Naive thymus-derived CD8-positive, alpha-beta T cell (primary cell): ENCODE measurements around the gene WEE1. TPM values are rescaled to one million over a fixed set of nuclear protein-coding genes. Genes with fewer than 3 reads are reported as not detected.

Experiments
- ATAC-seq, 2 donors: fragments of 150-1000 bp; cut with Tn5 transposase in 1 of 2; sonication (Bioruptor Pico), chemical (Tn5 transposase) in 1 of 2; 1 replicate in 1 of 2; 2 replicates in 1 of 2; pipeline ENCODE4 v1.10.0; 2021; ENCODE audit warnings: mild to moderate bottlenecking in 2 of 2, moderate library complexity in 2 of 2
- POLR2A ChIA-PET: fragments of 350-600 bp; sonication (Branson Sonifier 250); formaldehyde crosslinking; loops from one replicate; lab custom pipeline; 2021; ENCODE audit warnings: antibody characterized with exemption; lab: Charles Lee
- DNase-seq, 10 donors: peaks; one replicate each; pipeline versions ENCODE4 v3.0.0 to v3.0.0-alpha.2; 2020 to 2022
- H3K27ac Mint-ChIP-seq, 10 donors: one replicate each; pipeline ENCODE4 v1.8.0; 2020 to 2022; ENCODE audit warnings: mild to moderate bottlenecking in 10 of 10, mixed read lengths in 10 of 10, moderate library complexity in 4 of 10, inconsistent platforms in 1 of 10
- H3K27me3 Mint-ChIP-seq, 5 donors: one replicate each; pipeline ENCODE4 v1.8.0; 2021 to 2022; ENCODE audit warnings: mixed read lengths in 5 of 5
- H3K36me3 Mint-ChIP-seq, 3 donors: one replicate each; pipeline ENCODE4 v1.8.0; 2020 to 2022; ENCODE audit warnings: mixed read lengths in 3 of 3, mild to moderate bottlenecking in 2 of 3, inconsistent platforms in 1 of 3
- H3K4me1 Mint-ChIP-seq, 4 donors: one replicate each; pipeline ENCODE4 v1.8.0; 2021 to 2022; ENCODE audit warnings: mixed read lengths in 4 of 4
- H3K4me3 Mint-ChIP-seq, 10 donors: one replicate each; pipeline ENCODE4 v1.8.0; 2020 to 2022; ENCODE audit warnings: mild to moderate bottlenecking in 10 of 10, mixed read lengths in 10 of 10, moderate library complexity in 6 of 10, inconsistent platforms in 1 of 10
- H3K9me3 Mint-ChIP-seq, 9 donors: one replicate each; pipeline ENCODE4 v1.8.0; 2020 to 2022; ENCODE audit warnings: mixed read lengths in 9 of 9, mild to moderate bottlenecking in 3 of 9, inconsistent platforms in 1 of 9, moderate library complexity in 1 of 9
- polyA plus RNA-seq, 3 donors: library from polyadenylated mRNA; unstranded; fragments of 300-500 nt; fragmentation: Illumina TruSeq; gene quantifications; one replicate each; pipeline ENCODE4 v1.2.3, GENCODE V29; 2021
- total RNA-seq, 8 experiments: library from RNA in 2 of 8; stranded (reverse) in 2 of 8; gene quantifications; one replicate each; pipeline ENCODE4 v1.2.3 and lab custom pipeline; 2021 to 2026

The WEE1 gene
- total and polyA plus RNA-seq, 5 experiments from 2014 or later, result 0.33 to 5.1 (median 0.77) TPM; not detected in 1

DNA sequence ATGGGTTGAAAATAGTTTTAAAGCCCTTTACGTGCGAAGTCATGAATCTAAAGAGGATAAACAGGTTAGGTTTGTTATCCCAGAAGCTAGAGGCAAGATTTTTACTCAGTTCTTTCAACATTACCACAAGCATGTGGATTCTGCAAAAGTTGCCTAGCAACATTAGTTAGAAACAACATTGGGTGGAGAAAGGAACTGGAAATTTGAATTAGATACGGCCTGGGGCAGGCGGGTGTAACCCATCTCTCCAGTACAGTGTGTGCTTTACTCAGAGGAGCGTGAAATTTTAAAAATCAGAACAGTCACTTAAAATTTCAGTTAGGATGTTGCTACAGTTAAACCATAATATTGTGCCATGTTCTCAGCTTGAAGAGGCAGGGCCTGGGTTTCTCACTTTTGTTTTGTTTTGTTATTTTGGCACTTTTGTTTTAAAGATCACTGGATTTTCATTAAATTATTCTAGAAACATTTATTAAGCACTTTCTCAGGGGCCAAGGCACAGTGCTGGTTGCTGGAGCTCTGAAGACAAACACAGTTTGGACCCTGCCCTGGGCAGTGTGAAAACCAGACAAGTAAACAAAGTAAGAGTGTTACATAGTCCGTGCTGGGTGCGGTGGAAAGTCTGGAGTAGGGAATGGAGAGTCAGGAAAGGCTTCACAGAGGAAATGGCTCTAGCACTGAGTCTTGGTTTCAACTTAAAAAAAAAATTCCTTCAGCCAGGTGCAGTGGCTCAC is 4.4 kb upstream of the WEE1 start:
- Mint-ChIP-seq H3K4me1 (peaks cover 0 to 27% (median 0%) of the 10 kb centered on the region in 4 donors), H3K27me3 (peaks cover 0 to 12% (median 0%) of the 10 kb centered on the region in 5 donors), H3K4me3 (no peak overlapping the region), H3K36me3 (peaks cover 0 to 1% (median 0%) of the 10 kb centered on the region in 3 donors), H3K9me3 (peaks cover 0 to 2% (median 0%) of the 10 kb centered on the region in 9 donors), H3K27ac (peak overlapping the region in 2 of 10 donors; percentile 75 to 85)
- ATAC-seq, result no peak
- DNase-seq, result no peak
- POLR2A ChIA-PET, result interaction anchor here (0.7 kb wide), 1 partner anchor 419 kb away, joined by 3 read pairs; no protein-coding TSS in a partner anchor

DNA sequence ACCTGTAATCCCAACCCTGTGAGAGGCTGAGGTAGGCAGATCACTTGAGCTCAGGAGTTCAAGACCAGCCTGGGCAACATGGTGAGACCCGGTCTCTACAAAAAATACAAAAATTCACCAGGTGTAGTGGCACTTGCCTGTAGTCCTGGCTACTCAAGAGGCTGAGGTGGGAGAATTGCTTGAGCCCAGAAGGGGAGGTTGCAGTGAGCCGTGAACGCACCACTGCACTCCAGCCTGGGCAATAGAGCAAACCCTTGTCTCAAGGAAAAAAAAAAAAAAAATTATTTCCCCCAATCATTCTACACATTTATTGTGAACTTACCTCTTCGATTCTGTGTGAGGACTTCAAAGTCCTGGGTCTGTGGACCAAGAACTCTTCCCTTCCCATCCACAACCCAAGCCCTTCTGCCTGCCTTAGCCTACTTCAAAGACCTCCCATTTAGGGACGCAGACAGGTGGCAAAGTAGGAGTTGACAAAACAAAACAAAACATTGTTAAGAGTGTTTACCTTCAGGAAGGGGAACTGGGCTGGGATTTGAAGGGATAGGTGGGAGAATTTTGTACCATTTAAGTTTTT is 3.8 kb upstream of the WEE1 start:
- H3K9me3 Mint-ChIP-seq, result peaks cover 0 to 2% (median 0%) of the 10 kb centered on the region in 9 donors
- ATAC-seq (no peak), DNase-seq (no peak)
- H3K27me3 Mint-ChIP-seq, result peaks cover 0 to 13% (median 2%) of the 10 kb centered on the region in 5 donors
- POLR2A ChIA-PET, result interaction anchor here (0.7 kb wide), 1 partner anchor 420 kb away, joined by 3 read pairs; no protein-coding TSS in a partner anchor
- H3K36me3 Mint-ChIP-seq, result no peaks in the 10 kb centered on the region
- peak overlapping the region in 1 of 10 donors; percentile 75 for H3K27ac Mint-ChIP-seq
- H3K4me3 Mint-ChIP-seq, result no peak overlapping the region
- H3K4me1 Mint-ChIP-seq, result peaks cover 2 to 27% (median 2%) of the 10 kb centered on the region in 4 donors

DNA sequence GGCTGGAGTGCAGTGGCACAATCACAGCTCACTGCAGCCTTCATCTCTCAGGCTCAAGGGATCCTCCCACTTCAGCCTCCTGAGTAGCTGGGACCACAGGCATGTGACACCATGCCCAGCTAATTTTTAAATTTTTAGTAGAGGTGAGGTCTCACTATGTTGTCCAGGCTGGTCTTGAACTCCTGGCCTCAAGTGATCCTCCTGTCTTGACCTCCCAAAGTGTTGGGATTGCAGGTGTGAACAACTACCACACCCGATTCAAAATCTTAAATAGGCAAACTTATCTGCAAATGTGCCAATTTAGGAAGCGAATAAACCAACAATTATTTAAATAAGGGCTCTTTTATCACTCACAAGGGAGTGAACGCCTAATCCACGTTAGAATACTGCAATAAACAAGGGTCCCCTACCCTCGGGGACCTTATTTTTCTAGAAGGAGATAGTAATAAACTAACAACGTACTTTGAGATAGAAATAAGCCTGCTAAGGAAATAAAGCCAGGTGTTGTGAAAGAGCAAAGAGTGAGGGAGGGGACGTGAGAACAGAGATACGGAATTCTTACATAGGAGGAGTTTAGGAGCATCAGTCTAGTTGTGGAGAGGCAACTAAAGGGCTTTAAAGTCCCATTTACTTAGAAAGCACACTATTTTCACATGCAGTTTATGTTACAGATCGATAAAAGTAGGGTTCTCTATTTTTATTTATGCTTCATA is 3.0 kb upstream of the WEE1 start:
- H3K27me3 Mint-ChIP-seq, result peaks cover 0 to 21% (median 10%) of the 10 kb centered on the region in 5 donors
- peak overlapping the region in 1 of 10 donors; percentile 18 for H3K4me3 Mint-ChIP-seq
- H3K27ac Mint-ChIP-seq, result peak overlapping the region in 1 of 10 donors; percentile 69
- POLR2A ChIA-PET, result interaction anchor here (0.7 kb wide), 1 partner anchor 1008 kb away, joined by 3 read pairs; no protein-coding TSS in a partner anchor
- peaks cover 6 to 34% (median 9%) of the 10 kb centered on the region in 4 donors for H3K4me1 Mint-ChIP-seq
- no peaks in the 10 kb centered on the region for H3K36me3 Mint-ChIP-seq
- no peak for DNase-seq
- peaks cover 0 to 2% (median 0%) of the 10 kb centered on the region in 9 donors for H3K9me3 Mint-ChIP-seq
- ATAC-seq, result no peak

DNA sequence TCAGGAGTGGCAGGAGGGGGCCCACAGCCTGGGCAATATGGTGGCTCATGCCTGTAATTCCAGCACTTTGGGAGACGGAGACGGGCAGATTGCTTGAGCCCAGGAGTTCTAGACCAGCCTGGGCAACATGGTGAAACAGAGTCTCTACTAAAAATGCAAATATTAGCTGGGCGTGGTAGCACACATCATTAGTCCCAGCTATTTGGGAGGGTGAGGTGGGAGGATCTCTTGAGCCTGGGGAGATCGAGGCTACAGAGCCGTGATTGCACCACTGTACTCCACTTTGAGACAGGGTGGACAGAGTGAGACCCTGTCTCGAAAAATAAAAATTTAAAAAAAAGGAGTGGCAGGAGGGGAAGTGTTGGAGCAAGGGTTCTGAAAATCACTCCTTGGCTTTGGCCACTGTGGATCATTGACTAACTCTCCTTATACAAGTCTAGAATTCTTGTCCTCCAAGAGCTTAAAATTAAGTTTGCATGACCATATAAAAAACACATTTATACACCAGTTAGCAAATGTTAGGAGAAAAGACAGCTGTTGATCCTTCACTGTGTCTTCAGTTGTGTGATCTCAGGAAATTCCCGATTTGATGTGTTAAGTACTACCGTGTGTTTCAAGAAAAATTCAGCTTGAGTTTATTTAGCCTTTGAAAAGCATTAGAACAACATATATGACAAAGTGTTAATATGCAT is 2.3 kb upstream of the WEE1 start:
- H3K27ac Mint-ChIP-seq, result no peak overlapping the region

DNA sequence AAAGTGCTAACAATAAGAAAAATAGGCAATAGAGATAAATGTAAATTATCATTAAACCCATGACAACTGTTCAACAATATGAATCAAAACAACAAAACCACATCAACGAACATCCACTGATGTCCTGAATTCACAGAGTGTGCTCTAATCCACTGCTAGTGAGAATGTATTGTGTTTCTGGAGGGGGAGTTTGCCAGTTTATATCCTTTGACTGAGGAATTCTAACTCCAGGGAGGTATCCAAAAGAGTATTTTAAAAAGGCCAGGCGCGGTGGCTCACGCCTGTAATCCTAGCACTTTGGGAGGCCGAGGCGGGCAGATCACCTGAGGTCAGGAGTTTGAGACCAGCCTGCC is 1.7 kb upstream of the WEE1 start:
- H3K4me3 Mint-ChIP-seq, result peak overlapping the region; percentile 59 to 90 (median 78)

More for the DNA sequence above, 2.3 kb upstream of the WEE1 start:
- Mint-ChIP-seq H3K27me3 (peaks cover 0 to 21% (median 14%) of the 10 kb centered on the region in 5 donors), H3K9me3 (peaks cover 0 to 2% (median 0%) of the 10 kb centered on the region in 9 donors), H3K4me3 (peak overlapping the region in 6 of 10 donors; percentile 35 to 90 (median 74)), H3K4me1 (peaks cover 6 to 34% (median 9%) of the 10 kb centered on the region in 4 donors), H3K36me3 (peaks cover 0 to 2% (median 0%) of the 10 kb centered on the region in 3 donors)
- DNase-seq (no peak), ATAC-seq (no peak)
- POLR2A ChIA-PET, result interaction anchor here (1.4 kb wide), 1 partner anchor 12 kb away, joined by 3 read pairs; no protein-coding TSS in a partner anchor

DNA sequence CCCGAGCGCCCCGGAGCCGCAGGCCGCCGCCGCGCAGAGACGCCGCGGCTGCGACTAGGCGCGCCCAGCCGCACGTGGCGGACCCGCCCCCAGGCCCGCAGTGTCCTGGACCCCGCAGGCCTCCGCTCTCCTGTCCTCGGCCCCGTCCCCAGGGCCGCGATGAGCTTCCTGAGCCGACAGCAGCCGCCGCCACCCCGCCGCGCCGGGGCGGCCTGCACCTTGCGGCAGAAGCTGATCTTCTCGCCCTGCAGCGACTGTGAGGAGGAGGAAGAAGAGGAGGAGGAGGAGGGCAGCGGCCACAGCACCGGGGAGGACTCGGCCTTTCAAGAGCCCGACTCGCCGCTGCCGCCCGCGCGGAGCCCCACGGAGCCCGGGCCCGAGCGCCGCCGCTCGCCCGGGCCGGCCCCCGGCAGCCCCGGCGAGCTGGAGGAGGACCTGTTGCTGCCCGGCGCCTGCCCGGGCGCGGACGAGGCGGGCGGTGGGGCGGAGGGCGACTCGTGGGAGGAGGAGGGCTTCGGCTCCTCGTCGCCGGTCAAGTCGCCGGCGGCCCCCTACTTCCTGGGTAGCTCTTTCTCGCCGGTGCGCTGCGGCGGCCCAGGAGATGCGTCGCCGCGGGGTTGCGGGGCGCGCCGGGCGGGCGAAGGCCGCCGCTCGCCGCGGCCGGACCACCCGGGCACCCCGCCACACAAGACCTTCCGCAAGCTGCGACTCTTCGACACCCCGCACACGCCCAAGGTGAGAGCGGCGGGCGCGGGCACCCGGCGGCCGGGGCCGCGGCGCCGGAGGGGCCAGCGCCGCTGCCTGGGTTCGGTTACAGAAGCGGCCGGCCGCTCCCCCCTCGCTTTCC is 528 bp downstream of the WEE1 start:
- ATAC-seq (peak; percentile 46 to 55), DNase-seq (peak in 6 of 10 donors; percentile 2 to 66 (median 12))
- peaks cover 0 to 2% (median 0%) of the 10 kb centered on the region in 3 donors for H3K36me3 Mint-ChIP-seq
- H3K27ac Mint-ChIP-seq, result peak overlapping the region in 5 of 10 donors; percentile 51 to 85 (median 62)
- H3K9me3 Mint-ChIP-seq, result peaks cover 0 to 2% (median 0%) of the 10 kb centered on the region in 9 donors
- POLR2A ChIA-PET, result interaction anchor here (1.3 to 1.8 kb wide), 4 partner anchors 27 to 1234 kb away, joined by 8 to 14 read pairs (median 10); partner anchors contain the start of genes EIF4G2 and ZNF143
- H3K4me3 Mint-ChIP-seq, result peak overlapping the region; percentile 73 to 90 (median 82)
- peaks cover 6 to 32% (median 9%) of the 10 kb centered on the region in 4 donors for H3K4me1 Mint-ChIP-seq
- H3K27me3 Mint-ChIP-seq, result peaks cover 0 to 22% (median 14%) of the 10 kb centered on the region in 5 donors

More for the DNA sequence above, 1.7 kb upstream of the WEE1 start:
- ATAC-seq (no peak), DNase-seq (no peak)
- Mint-ChIP-seq H3K9me3 (peaks cover 0 to 2% (median 0%) of the 10 kb centered on the region in 9 donors), H3K27ac (peak overlapping the region in 2 of 10 donors; percentile 15 to 43), H3K36me3 (peaks cover 0 to 2% (median 0%) of the 10 kb centered on the region in 3 donors), H3K4me1 (peaks cover 6 to 33% (median 9%) of the 10 kb centered on the region in 4 donors), H3K27me3 (peaks cover 0 to 22% (median 14%) of the 10 kb centered on the region in 5 donors)
- POLR2A ChIA-PET, result interaction anchor here (1.4 kb wide), 1 partner anchor 11 kb away, joined by 3 read pairs; no protein-coding TSS in a partner anchor

DNA sequence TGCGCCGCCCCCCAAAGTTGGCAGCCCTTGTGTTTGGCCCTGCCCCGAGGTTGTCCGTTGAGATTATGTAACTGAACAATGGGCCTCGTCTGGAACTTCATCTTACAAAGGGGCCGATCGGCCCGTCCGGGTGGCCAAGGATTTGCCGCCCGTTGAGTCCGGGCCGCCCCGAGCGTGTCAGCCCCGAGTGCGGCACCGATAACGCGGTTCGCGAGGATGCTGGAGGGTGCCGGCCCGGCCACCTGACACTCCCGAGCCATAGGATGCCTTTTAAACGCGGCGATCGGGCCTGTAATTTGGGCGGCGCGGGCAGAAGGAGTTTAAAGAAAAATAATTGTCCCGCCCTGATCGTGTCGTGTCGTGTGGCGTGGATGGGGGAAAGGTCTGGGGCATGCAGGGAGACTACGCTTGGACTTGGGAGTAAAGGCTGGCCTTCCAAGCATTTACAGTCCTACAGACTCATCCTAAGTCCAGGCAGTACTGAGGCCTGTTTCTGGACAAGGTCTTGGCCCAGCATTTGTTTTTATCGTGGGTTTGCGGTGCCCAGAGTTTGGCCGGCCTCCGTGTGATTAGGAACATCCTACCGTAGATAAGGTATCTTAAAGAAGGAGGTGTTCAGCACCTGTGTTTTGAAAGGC is 1.3 kb downstream of the WEE1 start:
- peaks cover 0 to 24% (median 14%) of the 10 kb centered on the region in 5 donors for H3K27me3 Mint-ChIP-seq
- H3K4me3 Mint-ChIP-seq, result peak overlapping the region; percentile 73 to 90 (median 80)
- H3K27ac Mint-ChIP-seq, result peak overlapping the region in 5 of 10 donors; percentile 51 to 85 (median 62)
- H3K9me3 Mint-ChIP-seq, result peaks cover 0 to 2% (median 0%) of the 10 kb centered on the region in 9 donors
- POLR2A ChIA-PET, result interaction anchor here (1.7 to 1.8 kb wide), 2 partner anchors 39 to 1234 kb away, joined by 9 to 10 read pairs; partner anchors contain the start of gene EIF4G2
- ATAC-seq (no peak), DNase-seq (peak in 5 of 10 donors; percentile 1 to 62 (median 11))
- H3K36me3 Mint-ChIP-seq, result peaks cover 0 to 2% (median 0%) of the 10 kb centered on the region in 3 donors
- H3K4me1 Mint-ChIP-seq, result peaks cover 6 to 27% (median 9%) of the 10 kb centered on the region in 4 donors

DNA sequence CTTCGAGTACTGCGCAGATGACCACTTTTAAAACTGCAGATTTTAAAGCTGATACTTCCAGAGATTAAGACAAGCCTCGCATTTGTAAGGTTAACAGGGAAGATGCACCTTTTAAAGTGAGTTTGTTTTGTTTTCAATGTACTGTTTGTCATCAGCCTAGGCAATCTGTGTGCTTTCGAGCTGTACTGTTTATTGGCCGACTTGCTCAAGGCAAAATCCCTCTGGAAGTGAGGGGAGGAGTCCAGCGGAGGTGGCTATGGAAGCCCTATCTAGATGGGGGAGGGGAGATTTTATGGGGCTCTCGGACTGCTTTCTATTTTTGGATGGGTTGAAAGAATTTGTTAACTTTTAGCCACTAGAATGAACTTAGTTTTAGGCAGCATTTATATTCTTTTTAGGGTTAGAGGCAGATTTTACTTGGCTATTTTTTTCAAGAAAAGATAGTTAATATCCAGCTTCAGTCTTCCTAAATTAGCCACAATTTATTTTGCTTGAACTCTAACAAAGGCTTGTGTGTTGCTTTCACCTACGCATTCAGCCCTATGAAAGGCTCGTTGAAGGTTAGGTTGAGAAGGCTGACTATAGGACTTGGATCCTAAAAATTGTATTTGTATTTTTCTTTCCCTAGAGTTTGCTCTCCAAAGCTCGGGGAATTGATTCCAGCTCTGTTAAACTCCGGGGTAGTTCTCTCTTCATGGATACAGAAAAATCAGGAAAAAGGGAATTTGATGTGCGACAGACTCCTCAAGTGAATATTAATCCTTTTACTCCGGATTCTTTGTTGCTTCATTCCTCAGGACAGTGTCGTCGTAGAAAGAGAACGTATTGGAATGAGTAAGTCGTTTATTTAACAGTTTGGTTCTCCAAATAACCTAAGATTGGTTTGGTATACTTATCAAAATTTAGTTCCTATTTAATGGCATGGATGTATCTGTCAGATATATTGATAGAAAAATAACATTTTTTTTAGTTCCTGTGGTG is 2.1 kb downstream of the WEE1 start:
- peaks cover 6 to 23% (median 9%) of the 10 kb centered on the region in 4 donors for H3K4me1 Mint-ChIP-seq
- H3K9me3 Mint-ChIP-seq, result peaks cover 0 to 2% (median 0%) of the 10 kb centered on the region in 9 donors
- POLR2A ChIA-PET, result interaction anchor here (0.6 to 1.7 kb wide), 2 partner anchors 12 to 114 kb away, joined by 4 read pairs; no protein-coding TSS in a partner anchor
- ATAC-seq, result no peak
- DNase-seq, result peak in 1 of 10 donors; percentile 3
- peaks cover 0 to 24% (median 14%) of the 10 kb centered on the region in 5 donors for H3K27me3 Mint-ChIP-seq
- peak overlapping the region in 5 of 10 donors; percentile 11 to 85 (median 57) for H3K27ac Mint-ChIP-seq
- H3K36me3 Mint-ChIP-seq, result peaks cover 0 to 2% (median 0%) of the 10 kb centered on the region in 3 donors
- H3K4me3 Mint-ChIP-seq, result peak overlapping the region; percentile 73 to 90 (median 80)

DNA sequence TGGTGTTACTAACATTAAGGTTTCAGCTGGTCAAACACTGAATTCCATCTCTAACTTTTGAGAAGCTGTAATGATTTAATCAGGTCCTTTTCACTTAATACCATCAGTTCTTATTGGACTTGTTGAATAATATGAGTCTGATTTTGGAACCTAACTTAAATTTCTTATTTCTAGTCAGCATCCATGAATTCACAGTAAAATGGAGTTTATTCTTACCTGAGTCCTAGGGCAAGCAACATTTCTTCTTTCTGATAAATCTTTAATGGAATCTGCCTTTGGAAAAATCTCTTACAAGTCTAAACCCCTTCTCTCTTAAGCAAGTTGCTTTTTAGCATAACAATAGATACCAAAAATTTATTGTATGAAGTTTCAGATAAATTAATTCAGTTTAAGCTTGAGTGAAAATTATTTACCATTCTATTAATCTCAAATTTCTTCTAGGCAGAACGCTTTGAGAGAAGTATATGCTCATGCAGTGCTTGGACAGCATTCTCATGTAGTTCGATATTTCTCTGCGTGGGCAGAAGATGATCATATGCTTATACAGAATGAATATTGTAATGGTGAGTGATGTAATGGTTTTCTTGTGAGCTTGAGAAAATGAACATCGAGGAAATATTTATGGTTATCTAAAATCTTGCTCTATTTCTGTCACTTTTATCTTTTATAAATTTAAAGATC is 3.4 kb downstream of the WEE1 start:
- H3K36me3 Mint-ChIP-seq, result peaks cover 0 to 2% (median 0%) of the 10 kb centered on the region in 3 donors
- POLR2A ChIA-PET, result interaction anchor here (0.5 to 1.7 kb wide), 2 partner anchors 10 to 59 kb away, joined by 4 to 5 read pairs; no protein-coding TSS in a partner anchor

More for the DNA sequence above, 3.4 kb downstream of the WEE1 start:
- Mint-ChIP-seq H3K27me3 (peaks cover 0 to 19% (median 14%) of the 10 kb centered on the region in 5 donors), H3K27ac (peak overlapping the region in 2 of 10 donors; percentile 34 to 79), H3K4me1 (peaks cover 6 to 20% (median 9%) of the 10 kb centered on the region in 4 donors), H3K9me3 (peaks cover 0 to 2% (median 0%) of the 10 kb centered on the region in 9 donors), H3K4me3 (peak overlapping the region in 3 of 10 donors; percentile 26 to 76 (median 45))
- DNase-seq, result no peak
- ATAC-seq, result no peak
